Endothelial cell of umbilical vein (primary cell): ENCODE data around the gene ACP2. TPM values are rescaled to one million over a fixed set of nuclear protein-coding genes. Genes with fewer than 3 reads are reported as not detected.

Experiments used
- BruUV-seq: library from RNA; stranded (reverse); fragments of 400-500 nt; replicated peaks from 2 replicates; lab custom pipeline; 2021; lab: Mats Ljungman, UMichigan
- CTCF ChIA-PET: fragments of 300-600, 350-600 bp; sonication (Branson Sonifier 250); formaldehyde crosslinking; loops from one replicate; lab custom pipeline; 2021; ENCODE audit warnings: antibody characterized with exemption, inconsistent platforms; lab: Charles Lee
- POLR2A ChIA-PET: fragments of 300-600, 350-600 bp; sonication (Branson Sonifier 250); formaldehyde crosslinking; loops from one replicate; lab custom pipeline; 2021; ENCODE audit warnings: antibody characterized with exemption, inconsistent platforms; lab: Charles Lee
- DNase-seq: peaks from one replicate; pipeline ENCODE4 v3.0.0-alpha.2; 2011; ENCODE audit warnings: low read depth, low spot score
- FAIRE-seq: peaks from 2 replicates; lab custom pipeline; 2011; peaks lifted over from hg19 to GRCh38; lab: Jason Lieb, UNC
- H2AFZ ChIP-seq: 2 replicates; pipeline ENCODE4 v1.6.0; 2012; ENCODE audit warnings: low read depth, low read length, control low read depth, inconsistent platforms
- H3K27ac ChIP-seq: 2 replicates; pipeline ENCODE4 v1.5.1; 2011; ENCODE audit warnings: low read depth, mild to moderate bottlenecking, control low read depth, low read length, moderate library complexity; ENCODE audit not compliant: insufficient read depth
- H3K27me3 ChIP-seq, 2 experiments: 2 replicates each; pipeline versions ENCODE4 v1.6.0 to v1.6.1; 2011; ENCODE audit warnings: low read length in 2 of 2, mixed read lengths in 1 of 2; ENCODE audit not compliant: control insufficient read depth in 2 of 2, insufficient read depth in 2 of 2
- H3K36me3 ChIP-seq, 2 experiments: 2 replicates in 1 of 2; 3 replicates in 1 of 2; pipeline ENCODE4 v1.5.1; 2011; ENCODE audit warnings: low read length in 2 of 2, mild to moderate bottlenecking in 1 of 2, moderate library complexity in 1 of 2; ENCODE audit not compliant: control insufficient read depth in 2 of 2, insufficient read depth in 2 of 2; ENCODE audit errors: extremely low read depth in 1 of 2
- H3K4me1 ChIP-seq: 3 replicates; pipeline ENCODE4 v1.5.1; 2011; ENCODE audit warnings: mild to moderate bottlenecking, low read length; ENCODE audit not compliant: control insufficient read depth, insufficient read depth; ENCODE audit errors: extremely low read depth
- H3K4me2 ChIP-seq: 2 replicates; pipeline ENCODE4 v1.6.1; 2011; ENCODE audit warnings: low read length, control low read depth, mixed read lengths; ENCODE audit not compliant: insufficient read depth
- H3K4me3 ChIP-seq, 3 experiments: fragments of 200-600 bp in 1 of 3; sonication (generic), shearing (Covaris generic) in 1 of 3; replicated peaks in 1 of 3; 2 replicates each; pipeline ENCODE4 v1.5.1; 2011 to 2016; ENCODE audit warnings: control low read depth in 3 of 3, low read length in 3 of 3, mild to moderate bottlenecking in 2 of 3, inconsistent platforms in 1 of 3, low read depth in 1 of 3, moderate library complexity in 1 of 3; ENCODE audit not compliant: insufficient read depth in 1 of 3
- H3K79me2 ChIP-seq: 2 replicates; pipeline ENCODE4 v1.6.0; 2012; ENCODE audit warnings: low read length, inconsistent platforms; ENCODE audit not compliant: control insufficient read depth, insufficient read depth
- H3K9ac ChIP-seq: replicated peaks from 2 replicates; pipeline ENCODE3; 2011; ENCODE audit warnings: low read length, control low read depth; ENCODE audit not compliant: insufficient read depth; ENCODE audit errors: extremely low read depth
- H3K9me1 ChIP-seq: replicated peaks from 3 replicates; pipeline ENCODE4 v1.6.0; 2011; ENCODE audit warnings: mild to moderate bottlenecking, low read length; ENCODE audit not compliant: control insufficient read depth, insufficient read depth; ENCODE audit errors: extremely low read depth
- H3K9me3 ChIP-seq: replicated peaks from 2 replicates; pipeline ENCODE4 v1.5.1; 2012; ENCODE audit warnings: low read length, inconsistent platforms; ENCODE audit not compliant: control insufficient read depth, insufficient read depth
- H4K20me1 ChIP-seq: replicated peaks from 2 replicates; pipeline ENCODE3; 2011; ENCODE audit warnings: mild to moderate bottlenecking, low read length; ENCODE audit not compliant: control insufficient read depth, insufficient read depth; ENCODE audit errors: extremely low read depth
- CTCF ChIP-seq, 2 donors: IDR thresholded peaks; 1 replicate in 1 of 2; 2 replicates in 1 of 2; pipeline ENCODE4 v1.5.1; 2011; ENCODE audit warnings: low read length in 2 of 2, mild to moderate bottlenecking in 2 of 2, moderate library complexity in 2 of 2, control low read depth in 1 of 2, inconsistent platforms in 1 of 2, low read depth in 1 of 2; ENCODE audit not compliant: insufficient read depth in 1 of 2; ENCODE audit errors: extremely low read depth in 1 of 2
- FOS ChIP-seq: IDR thresholded peaks from 2 replicates; pipeline ENCODE4 v1.6.1; 2011; ENCODE audit warnings: mild to moderate bottlenecking, low read length, moderate library complexity, borderline replicate concordance; ENCODE audit not compliant: insufficient read depth
- GATA2 ChIP-seq: IDR thresholded peaks from 2 replicates; pipeline ENCODE4 v1.7.0; 2011; ENCODE audit warnings: low read depth, mild to moderate bottlenecking, moderate library complexity, mixed read lengths, low read length; ENCODE audit not compliant: insufficient read length, insufficient read depth
- MAX ChIP-seq: IDR thresholded peaks from 2 replicates; pipeline ENCODE4 v1.6.1; 2011; ENCODE audit not compliant: insufficient read depth, insufficient read length
- MYC ChIP-seq: IDR thresholded peaks from one replicate; pipeline ENCODE4 v1.6.1; 2011; ENCODE audit warnings: mild to moderate bottlenecking, low read depth, low read length
- dilution Hi-C: fragments of 300-500 bp; cut with MboI; formaldehyde crosslinking; loops from one replicate; pipeline ENCODE4 v1.15.0; 2019; ENCODE audit warnings: low sequenced_read_pairs; ENCODE audit not compliant: extremely low pct_ligation_motif_present
- intact Hi-C: fragments of 100-400 bp; cut with micrococcal nuclease; formaldehyde crosslinking; loops from one replicate; pipeline ENCODE4 v1.10.0; 2022
- polyA plus RNA-seq, 4 experiments: library from polyadenylated mRNA; depleted of rRNA in 3 of 4; stranded (reverse) in 3 of 4; unstranded in 1 of 4; fragments of >200 nt; gene quantifications; 2 replicates each; pipeline versions ENCODE4 v1.2.1 to v1.2.3, GENCODE V29; 2011 to 2012; ENCODE audit warnings: missing spikeins in 1 of 4
- total RNA-seq: library from RNA; stranded (reverse); gene quantifications from 2 replicates; pipeline ENCODE4 v1.2.3, GENCODE V29; 2021

The ACP2 gene
- total and polyA plus RNA-seq, 2 donors (not counting 3 experiments of a cell fraction or from before 2014, with no cell fraction given) = 35.6 to 49.2 TPM

- H3K4me3 ChIP-seq = no peak overlapping the region
- no peak overlapping the region for H2AFZ ChIP-seq
- peaks cover 4 to 9% of the 10 kb centered on the region in 2 experiments for H3K36me3 ChIP-seq
- no peaks in the 10 kb centered on the region for H3K9me3 ChIP-seq
- peaks cover 5% of the 10 kb centered on the region for H3K4me1 ChIP-seq
- FAIRE-seq (no peak), DNase-seq (no peak)
- H4K20me1 ChIP-seq = no peaks in the 10 kb centered on the region
- no peaks in the 10 kb centered on the region for H3K9me1 ChIP-seq
- intact Hi-C loops = no loop called here
- ChIA-PET CTCF (interaction anchor here (1.0 to 1.2 kb wide), 2 partner anchors 11 to 40 kb away, joined by 3 read pairs; partner anchors contain the start of gene DDB2), POLR2A (no interaction called here)
- dilution Hi-C loops = no loop called here
- H3K27ac ChIP-seq = no peak overlapping the region
- H3K4me2 ChIP-seq = no peak overlapping the region
- no peak for TF ChIP-seq MAX
- TF ChIP-seq FOS = no peak
- no peak for TF ChIP-seq CTCF (IDR thresholded peaks at IDR 0.05; ENCODE audit: extremely low read depth in 1 of 2, insufficient read depth in 1 of 2, low read depth in 1 of 2, low read length in 2 of 2)
- TF ChIP-seq GATA2 = no peak
- TF ChIP-seq MYC = no peak
- H3K27me3 ChIP-seq = no peaks in the 10 kb centered on the region
- no peak overlapping the region for H3K9ac ChIP-seq
- no TSS peak for BruUV-seq
- H3K79me2 ChIP-seq = peaks cover 8% of the 10 kb centered on the region
Measured at GRCh38 chr11:47225552-47226400, 22.8 kb downstream of the ACP2 start.
